Right cardiac atrium (tissue), 5 donors: ENCODE data around the gene ARV1. TPM values are rescaled to one million over a fixed set of nuclear protein-coding genes. Genes with fewer than 3 reads are reported as not detected.
"Not testable (repeated sequence)": the region's sequence is repeated elsewhere in the genome, so short reads cannot be mapped to it uniquely, and the experiment has no call there.

ENCODE experiments used
- ATAC-seq, 2 donors: fragments of 200-7000 bp; cut with Tn5 transposase; one replicate each; pipeline versions ENCODE4 v1.8.0 to v1.9.1; 2020; ENCODE audit warnings: moderate library complexity in 2 of 2, mild to moderate bottlenecking in 1 of 2
- DNase-seq, 3 donors: peaks; one replicate each; pipeline ENCODE4 v3.0.0-alpha.2; 2020
- H3K27ac ChIP-seq: one replicate; pipeline ENCODE4 v1.5.1; 2013; ENCODE audit warnings: mild to moderate bottlenecking, low read length, control low read depth, moderate library complexity
- H3K27me3 ChIP-seq: one replicate; pipeline ENCODE4 v1.6.1; 2013; ENCODE audit not compliant: control insufficient read depth, insufficient read depth
- H3K4me1 ChIP-seq: one replicate; pipeline ENCODE4 v1.6.1; 2013; ENCODE audit warnings: low read length; ENCODE audit not compliant: control insufficient read depth, insufficient read depth
- H3K4me3 ChIP-seq: one replicate; pipeline ENCODE4 v1.5.1; 2013; ENCODE audit warnings: low read length, control low read depth
- H3K9me3 ChIP-seq: one replicate; pipeline ENCODE4 v1.6.1; 2013; ENCODE audit warnings: low read length; ENCODE audit not compliant: control insufficient read depth
- WGBS: extraction: QIAGEN DNeasy Blood & Tissue Kit; methylation state at CpG from one replicate; pipeline ENCODE4 v1.1.7; 2013; 5-methylcytosine and 5-hydroxymethylcytosine counted together
- intact Hi-C, 4 donors: fragments of 100-400 bp; cut with DNase I; formaldehyde crosslinking; loops; one replicate each; pipeline versions ENCODE4 v1.11.0 to v1.14.0; 2022 to 2023
- polyA plus RNA-seq: library from polyadenylated mRNA; stranded (reverse); fragments of 200-250 nt; gene quantifications from one replicate; pipeline ENCODE4 v1.2.3, GENCODE V29; 2013
- total RNA-seq, 4 donors: library from RNA; stranded (reverse); fragmentation: NEBNext Ultra II Directional; extraction: Animal tissue kit (Norgen Biotek cat#: 25700); gene quantifications; one replicate each; pipeline ENCODE4 v1.2.1, GENCODE V29; 2021
- donor health status: healthy with polysubstance abuse.
- donor health status: DM: no; HTN: yes; CAD: no.
- donor health status: DM: no; HTN: no; CAD: no.
- donor health status: DM: no; HTN: yes; CAD: no; lungs with severe emphysema.
- donor health status: DM: yes; HTN: yes; CAD: no.

The ARV1 gene
- total and polyA plus RNA-seq, 5 donors: 25.2 to 48.5 (median 28.8) TPM

DNA sequence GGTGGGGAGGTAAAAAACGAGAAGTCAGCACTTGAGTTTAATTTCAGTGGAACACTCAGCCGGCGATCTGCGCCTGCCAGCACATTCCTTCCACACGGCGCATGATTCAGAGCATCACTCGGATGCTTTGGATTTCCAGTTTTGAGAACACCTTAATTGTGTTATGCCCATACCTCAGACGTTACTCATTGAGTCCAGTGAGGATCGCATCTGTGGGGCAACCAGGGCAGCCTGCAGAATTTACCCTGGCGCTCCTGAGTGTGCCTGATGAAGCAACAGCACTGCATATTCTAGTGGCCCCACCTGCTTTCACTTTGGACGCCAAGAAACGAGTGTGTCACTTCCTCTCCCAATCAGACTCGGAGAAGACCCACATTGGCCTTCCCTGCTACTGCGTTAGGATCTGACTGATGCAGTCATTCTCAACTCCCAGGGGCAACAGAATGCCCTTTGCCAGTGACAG, 41.3 kb downstream of the ARV1 start:
- DNase-seq: no peak
- Histone ChIP-seq H3K27me3 (no peaks in the 10 kb centered on the region), H3K27ac (no peak overlapping the region), H3K4me1 (no peaks in the 10 kb centered on the region), H3K4me3 (no peak overlapping the region), H3K9me3 (no peaks in the 10 kb centered on the region)
- intact Hi-C loops: no loop called here
- peak in 1 of 2 donors; percentile 51 for ATAC-seq
- WGBS: 72% methylated on average over 14 of the region's 14 CpGs

GRCh38 chr1:231020816-231021215, 41.9 kb downstream of the ARV1 start:
- no peaks in the 10 kb centered on the region for H3K27me3 ChIP-seq
- ATAC-seq: no peak
- intact Hi-C loops: no loop called here
- 56% methylated on average over 7 of the region's 7 CpGs for WGBS
- H3K9me3 ChIP-seq: no peaks in the 10 kb centered on the region
- no peak overlapping the region for H3K27ac ChIP-seq
- DNase-seq: no peak
- no peaks in the 10 kb centered on the region for H3K4me1 ChIP-seq
- no peak overlapping the region for H3K4me3 ChIP-seq

DNA sequence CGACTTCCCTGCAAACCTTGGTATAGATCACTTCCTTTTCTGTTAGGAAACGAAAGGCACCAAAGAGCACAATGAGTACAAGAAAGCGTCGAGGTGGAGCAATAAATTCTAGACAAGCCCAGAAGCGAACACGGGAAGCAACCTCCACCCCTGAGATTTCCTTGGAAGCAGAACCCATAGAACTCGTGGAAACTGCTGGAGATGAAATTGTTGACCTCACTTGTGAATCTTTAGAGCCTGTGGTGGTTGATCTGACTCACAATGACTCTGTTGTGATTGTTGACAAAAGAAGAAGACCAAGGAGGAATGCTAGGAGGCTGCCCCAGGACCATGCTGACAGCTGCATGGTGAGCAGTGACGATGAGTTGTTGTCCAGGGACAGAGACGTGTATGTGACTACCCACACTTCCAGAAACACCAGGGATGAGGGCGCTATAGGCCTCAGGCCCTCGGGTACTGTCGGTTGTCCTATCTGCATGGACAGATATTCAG, 42.7 kb downstream of the ARV1 start:
- intact Hi-C loops: no loop called here
- ATAC-seq: peak in 1 of 2 donors; percentile 31
- Histone ChIP-seq H3K27ac (peak overlapping the region; percentile 23), H3K9me3 (no peaks in the 10 kb centered on the region), H3K4me3 (no peak overlapping the region), H3K4me1 (no peaks in the 10 kb centered on the region), H3K27me3 (no peaks in the 10 kb centered on the region)
- no peak for DNase-seq
- WGBS: 78% methylated on average over 12 of the region's 12 CpGs

DNA sequence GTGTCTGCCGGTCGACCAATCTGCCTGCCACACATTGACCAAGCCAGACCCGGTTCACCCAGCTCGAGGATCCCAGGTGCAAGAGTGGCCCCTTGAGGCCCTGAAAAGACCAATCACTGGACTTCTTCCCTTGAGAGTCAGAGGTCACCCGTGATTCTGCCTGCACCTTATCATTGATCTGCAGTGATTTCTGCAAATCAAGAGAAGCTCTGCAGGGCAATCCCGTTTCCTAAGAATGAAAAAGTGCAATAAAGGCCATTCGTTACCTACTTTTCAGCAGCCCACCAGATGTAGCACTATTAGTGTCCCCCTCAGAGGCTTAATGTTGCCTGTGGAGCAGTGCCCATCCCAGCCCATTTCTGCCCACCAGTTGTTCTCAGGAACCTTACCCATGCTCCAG, 43.6 kb downstream of the ARV1 start:
- DNase-seq, ATAC-seq, H3K27me3 ChIP-seq, H3K27ac ChIP-seq, H3K4me1 ChIP-seq, H3K9me3 ChIP-seq, intact Hi-C loops, H3K4me3 ChIP-seq: not testable (repeated sequence)
- WGBS: 93% methylated on average over 7 of the region's 7 CpGs

DNA sequence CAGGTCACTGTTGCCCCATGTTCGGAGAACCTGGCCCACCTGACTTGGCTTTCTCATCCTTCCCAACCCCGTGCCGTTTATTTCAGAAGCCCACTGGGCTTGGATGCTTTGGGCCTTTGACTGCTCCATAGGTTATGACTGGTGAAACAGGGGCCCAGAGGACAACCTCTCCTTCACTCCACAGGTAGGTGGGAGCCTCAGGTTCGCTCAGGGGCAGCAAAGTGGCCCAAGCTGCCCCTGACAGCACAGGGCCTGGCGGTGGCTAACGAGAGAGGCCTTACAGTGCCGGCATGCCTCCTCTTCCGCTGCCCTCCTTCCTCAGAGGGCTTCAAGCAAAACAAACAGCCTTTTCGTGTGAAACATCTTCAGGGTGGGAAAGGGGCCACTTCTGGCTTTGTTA, 44.3 kb downstream of the ARV1 start:
- ATAC-seq (no peak), DNase-seq (no peak)
- H3K4me3 ChIP-seq: no peak overlapping the region
- no peak overlapping the region for H3K27ac ChIP-seq
- H3K9me3 ChIP-seq: no peaks in the 10 kb centered on the region
- intact Hi-C loops: no loop called here
- H3K4me1 ChIP-seq: no peaks in the 10 kb centered on the region
- no peaks in the 10 kb centered on the region for H3K27me3 ChIP-seq
- 91% methylated on average over 9 of the region's 9 CpGs for WGBS

- intact Hi-C loops: no loop called here
- Histone ChIP-seq H3K27me3 (no peaks in the 10 kb centered on the region), H3K9me3 (no peaks in the 10 kb centered on the region), H3K4me1 (no peaks in the 10 kb centered on the region), H3K4me3 (no peak overlapping the region), H3K27ac (no peak overlapping the region)
- ATAC-seq: no peak
- WGBS: 85% methylated on average over 6 of the region's 6 CpGs
- no peak for DNase-seq
These were observed 47.7 kb downstream of the ARV1 start for GRCh38 chr1:231026576-231026975.

DNA sequence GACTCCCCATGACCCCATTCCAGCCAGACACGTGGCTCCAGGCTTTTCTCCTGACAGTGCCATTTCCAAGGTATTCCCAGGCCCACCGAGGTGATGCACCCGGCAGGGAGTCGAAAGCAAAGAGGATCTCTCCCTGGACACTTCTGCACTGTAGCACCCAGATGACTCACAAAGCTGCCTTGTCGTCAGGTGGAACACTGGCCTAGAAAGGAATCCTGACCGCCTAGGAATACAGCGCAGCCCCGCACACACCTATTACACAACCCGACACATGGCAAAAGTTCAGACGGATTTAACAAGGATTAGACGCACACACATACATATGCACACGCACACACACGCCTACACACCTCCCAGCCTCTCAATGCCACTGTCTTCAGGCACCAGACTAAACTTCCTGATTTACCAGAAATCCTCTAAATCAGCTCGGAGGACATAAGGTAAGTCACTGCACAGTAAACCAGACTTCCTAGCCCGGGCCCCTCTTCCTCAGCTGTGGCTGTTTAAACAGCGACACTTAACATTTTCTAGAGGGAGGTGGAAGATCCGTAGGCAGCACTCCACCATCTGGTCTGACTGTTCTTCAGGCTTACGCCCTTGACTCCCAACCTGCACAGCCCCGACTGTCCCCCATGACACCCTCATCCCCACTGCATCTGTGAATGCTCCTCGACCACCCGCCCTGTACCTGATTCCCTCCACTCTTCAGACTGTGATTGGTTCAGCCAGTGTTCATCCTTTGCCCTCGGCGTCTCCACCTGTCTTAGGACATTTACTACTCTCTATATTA, 48.4 kb downstream of the ARV1 start:
- no peak for DNase-seq
- Histone ChIP-seq H3K9me3 (no peaks in the 10 kb centered on the region), H3K27me3 (no peaks in the 10 kb centered on the region), H3K27ac (no peak overlapping the region), H3K4me1 (no peaks in the 10 kb centered on the region), H3K4me3 (no peak overlapping the region)
- no peak for ATAC-seq
- WGBS: 85% methylated on average over 23 of the region's 23 CpGs
- intact Hi-C loops: no loop called here

DNA sequence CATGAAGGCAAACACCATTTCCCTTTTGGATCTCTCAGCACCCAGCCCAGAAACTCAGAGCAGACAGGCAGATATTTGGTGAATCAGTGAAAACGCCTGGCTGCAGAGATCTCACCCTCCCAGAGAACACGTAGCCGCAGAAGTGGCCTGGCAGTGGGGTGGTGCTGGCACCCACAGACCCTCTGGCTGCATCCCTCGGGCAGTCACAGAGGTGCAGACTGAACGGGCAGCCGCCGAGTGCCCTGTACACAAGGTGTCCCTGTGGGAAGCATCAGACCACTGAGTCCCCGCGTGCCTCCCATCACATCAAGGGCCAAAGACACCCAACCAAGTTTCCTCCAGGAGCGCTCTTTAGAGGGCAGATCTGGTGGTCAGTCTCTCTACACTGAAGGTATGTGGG, 49.1 kb downstream of the ARV1 start:
- H3K27me3 ChIP-seq: no peaks in the 10 kb centered on the region
- H3K9me3 ChIP-seq: no peaks in the 10 kb centered on the region
- DNase-seq (no peak), ATAC-seq (no peak)
- H3K27ac ChIP-seq: no peak overlapping the region
- H3K4me3 ChIP-seq: no peak overlapping the region
- 95% methylated on average over 10 of the region's 10 CpGs for WGBS
- intact Hi-C loops: no loop called here
- H3K4me1 ChIP-seq: no peaks in the 10 kb centered on the region

GRCh38 chr1:231028682-231029081, 49.8 kb downstream of the ARV1 start:
- H3K9me3 ChIP-seq: no peaks in the 10 kb centered on the region
- no peaks in the 10 kb centered on the region for H3K4me1 ChIP-seq
- H3K4me3 ChIP-seq: no peak overlapping the region
- H3K27ac ChIP-seq: no peak overlapping the region
- no peaks in the 10 kb centered on the region for H3K27me3 ChIP-seq
- WGBS: 60% methylated on average over 7 of the region's 7 CpGs
- intact Hi-C loops: no loop called here
- no peak for DNase-seq
- peak; percentile 41 to 55 for ATAC-seq

GRCh38 chr1:231029247-231029646, 50.4 kb downstream of the ARV1 start:
- H3K27ac ChIP-seq, H3K27me3 ChIP-seq, H3K4me3 ChIP-seq, intact Hi-C loops, H3K4me1 ChIP-seq, DNase-seq, H3K9me3 ChIP-seq, ATAC-seq: not testable (repeated sequence)
- WGBS: 96% methylated on average over 4 of the region's 4 CpGs

- ATAC-seq (no peak), DNase-seq (no peak)
- H3K4me1 ChIP-seq: no peaks in the 10 kb centered on the region
- H3K27me3 ChIP-seq: no peaks in the 10 kb centered on the region
- intact Hi-C loops: no loop called here
- H3K27ac ChIP-seq: no peak overlapping the region
- H3K9me3 ChIP-seq: no peaks in the 10 kb centered on the region
- 90% methylated on average over 6 of the region's 6 CpGs for WGBS
- no peak overlapping the region for H3K4me3 ChIP-seq
These were observed 50.9 kb downstream of the ARV1 start for GRCh38 chr1:231029841-231030240.
